Right lobe of liver (tissue), 6 donors: ENCODE measurements around the gene SH2D3C. TPM values are rescaled to one million over a fixed set of nuclear protein-coding genes. Genes with fewer than 3 reads are reported as not detected.
A peak's percentile ranks its signal among the peaks of the same experiment; 100 is the strongest.

Experiments
- ATAC-seq, 4 donors: fragments of 200-7000 bp; cut with Tn5 transposase; one replicate each; pipeline ENCODE4 v1.9.1; 2020; ENCODE audit warnings: mild to moderate bottlenecking in 4 of 4, moderate library complexity in 4 of 4
- DNase-seq, 3 donors: peaks; one replicate each; pipeline ENCODE4 v3.0.0-alpha.2; 2020
- H3K27ac ChIP-seq, 3 donors: fragments of 200-600 bp; one replicate each; pipeline ENCODE4 v1.8.0; 2022
- H3K27me3 ChIP-seq, 2 donors: fragments of 200-600 bp; one replicate each; pipeline ENCODE4 v1.8.0; 2022
- H3K36me3 ChIP-seq, 4 donors: fragments of 200-600 bp; sonication (generic) in 1 of 4; one replicate each; pipeline versions ENCODE4 v1.5.1 to v1.8.0; 2017 to 2022; ENCODE audit warnings: control low read depth in 1 of 4
- H3K4me1 ChIP-seq, 4 donors: fragments of 200-600 bp; sonication (generic) in 1 of 4; one replicate each; pipeline versions ENCODE4 v1.5.1 to v1.8.0; 2017 to 2022; ENCODE audit warnings: control low read depth in 1 of 4
- H3K4me3 ChIP-seq, 3 donors: fragments of 200-600 bp; one replicate each; pipeline ENCODE4 v1.8.0; 2022
- H3K9me3 ChIP-seq, 4 donors: fragments of 200-600 bp; sonication (generic) in 1 of 4; one replicate each; pipeline versions ENCODE4 v1.5.1 to v1.8.0; 2017 to 2022; ENCODE audit warnings: control low read depth in 1 of 4
- CTCF ChIP-seq, 4 donors: fragments of 200-600 bp in 3 of 4; fragments of 450-650 bp in 1 of 4; IDR thresholded peaks; one replicate each; pipeline versions ENCODE4 v1.5.1 to v1.8.0; 2016 to 2022; ENCODE audit warnings: antibody characterized with exemption in 4 of 4, mild to moderate bottlenecking in 2 of 4
- POLR2A ChIP-seq: fragments of 450-650 bp; IDR thresholded peaks from one replicate; pipeline ENCODE4 v1.6.1; 2017; ENCODE audit warnings: antibody characterized with exemption, mild to moderate bottlenecking
- WGBS: methylation state at CpG from one replicate; pipeline ENCODE4 v1.1.6; 2018; ENCODE audit warnings: low coverage, low lambda C conversion rate; ENCODE audit not compliant: insufficient coverage; ENCODE audit errors: missing lambda C conversion rate; 5-methylcytosine and 5-hydroxymethylcytosine counted together
- intact Hi-C, 2 donors: fragments of 100-400 bp; cut with DNase I; formaldehyde crosslinking; loops; one replicate each; pipeline versions ENCODE4 v1.11.2 to v1.14.1; 2022
- total RNA-seq, 6 experiments: library from RNA; depleted of rRNA in 2 of 6; stranded (reverse); fragments of >200 nt in 2 of 6; fragmentation: NEBNext Ultra II Directional in 3 of 6; extraction: Animal tissue kit (Norgen Biotek cat#: 25700) in 3 of 6; gene quantifications; one replicate each; pipeline versions ENCODE4 v1.1.0 to v1.2.4, GENCODE V29; 2016 to 2023
- donor health status: DM: no; HTN: yes; CAD: no.
- donor health status: DM: no; HTN: no; CAD: no.
- donor health status: DM: no; HTN: no; CAD: no.
- donor health status: DM: no; HTN: yes; CAD: no.
- donor health status: DM: no; HTN: yes; CAD: no.

SH2D3C gene
- total RNA-seq, 6 experiments from 2014 or later, result 1.7 to 5.6 (median 2.7) TPM

- Histone ChIP-seq H3K36me3 (no peaks in the 10 kb centered on the region), H3K27ac (no peak overlapping the region), H3K4me1 (peaks cover 0 to 6% (median 3%) of the 10 kb centered on the region in 4 donors), H3K27me3 (peaks cover 0 to 8% of the 10 kb centered on the region in 2 donors), H3K4me3 (no peak overlapping the region), H3K9me3 (no peaks in the 10 kb centered on the region)
- ATAC-seq (no peak), DNase-seq (no peak)
- intact Hi-C loops, result loop anchor here in 1 of 2 donors (5.0 to 10.0 kb wide), 2 partner anchors 136 to 184 kb away; partner anchors contain the start of gene AK1
- WGBS, result 79% methylated on average over 8 of the region's 13 CpGs
- no peak for TF ChIP-seq CTCF (IDR thresholded peaks at IDR 0.05)
- TF ChIP-seq POLR2A, result no peak
These were observed 39.8 kb downstream of the SH2D3C start for GRCh38 chr9:127738666-127739065.

GRCh38 chr9:127735530-127736185 is 42.8 kb downstream of the SH2D3C start:
- no peak for ATAC-seq

GRCh38 chr9:127734747-127735529 is 43.5 kb downstream of the SH2D3C start, which contains the start of gene TOR2A:
TSS of gene TOR2A (minus strand) at chr9:127735294. CDS start at chr9:127735270, 24 bp downstream.
- DNase-seq, result peak; percentile 98
- H3K27ac ChIP-seq, result peak within 1 kb of the TSS; percentile 63 to 90 (median 86)
- intact Hi-C loops, result loop anchor here (5.0 to 10.0 kb wide), 4 partner anchors 140 to 187 kb away; partner anchors contain the start of gene AK1 (in 1 of the 2)
- under 1% methylated on average over 28 of the region's 76 CpGs for WGBS
- peak; percentile 92 to 98 (median 94) for TF ChIP-seq CTCF (IDR thresholded peaks at IDR 0.05)
- peak; percentile 92 for TF ChIP-seq POLR2A
- H3K4me3 ChIP-seq, result peak within 1 kb of the TSS; percentile 79 to 89 (median 87)
- ATAC-seq, result peak; percentile 95 to 98 (median 96)
- H3K27me3 ChIP-seq, result no peaks in the 10 kb centered on the region
- peaks cover 0 to 6% (median 3%) of the 10 kb centered on the region in 4 donors for H3K4me1 ChIP-seq
- no peaks in the 10 kb centered on the region for H3K9me3 ChIP-seq
- H3K36me3 ChIP-seq, result no peaks in the 10 kb centered on the region

More at GRCh38 chr9:127735530-127736185, 42.8 kb downstream of the SH2D3C start:
- DNase-seq, result no peak
- Histone ChIP-seq H3K36me3 (no peaks in the 10 kb centered on the region), H3K9me3 (no peaks in the 10 kb centered on the region), H3K4me3 (no peak overlapping the region), H3K27me3 (no peaks in the 10 kb centered on the region), H3K27ac (no peak overlapping the region), H3K4me1 (peaks cover 0 to 6% (median 3%) of the 10 kb centered on the region in 4 donors)
- 13% methylated on average over 11 of the region's 15 CpGs for WGBS
- TF ChIP-seq POLR2A (no peak), CTCF (IDR thresholded peaks at IDR 0.05) (no peak)
- intact Hi-C loops, result loop anchor here in 1 of 2 donors (5.0 to 10.0 kb wide), 2 partner anchors 139 to 187 kb away; partner anchors contain the start of gene AK1

- Histone ChIP-seq H3K4me3 (peak overlapping the region; percentile 79 to 89 (median 87)), H3K36me3 (no peaks in the 10 kb centered on the region), H3K4me1 (peaks cover 0 to 6% (median 3%) of the 10 kb centered on the region in 4 donors), H3K27ac (peak overlapping the region in 2 of 3 donors; percentile 63 to 90), H3K9me3 (no peaks in the 10 kb centered on the region), H3K27me3 (no peaks in the 10 kb centered on the region)
- no peak for ATAC-seq
- 50% methylated on average over 2 of the region's 22 CpGs for WGBS
- no peak for TF ChIP-seq POLR2A
- no peak for TF ChIP-seq CTCF (IDR thresholded peaks at IDR 0.05)
- no peak for DNase-seq
- intact Hi-C loops, result loop anchor here (5.0 to 10.0 kb wide), 3 partner anchors 141 to 147 kb away; partner anchors contain the start of gene AK1 (in 1 of the 2)
These were observed 44.2 kb downstream of the SH2D3C start for GRCh38 chr9:127734247-127734746.
